Measurements from ENCODE around the gene PRX. TPM values are rescaled to one million over a fixed set of nuclear protein-coding genes. Genes with fewer than 3 reads are reported as not detected.

PRX gene
- polyA plus RNA-seq, 3 donors = 0.13 to 0.76 TPM; not detected in 1

- H3K27me3 Mint-ChIP-seq (ENCODE audit: low read depth in 3 of 3) = peaks cover 0 to 21% (median 17%) of the 10 kb centered on the region in 3 donors
- 96% methylated on average over 20 of the region's 20 CpGs for WGBS (ENCODE audit: insufficient coverage)
- Histone ChIP-seq H3K79me2 (ENCODE audit: insufficient read depth, low read length) (no peaks in the 10 kb centered on the region), H3K9me3 (replicated peaks in 1 of 2; ENCODE audit: control insufficient read depth in 1 of 2, insufficient read depth in 1 of 2, low read length in 2 of 2) (no peaks in the 10 kb centered on the region), H3K4me2 (replicated peaks; ENCODE audit: extremely low read depth, low read length, poor library complexity, severe bottlenecking) (no peak overlapping the region), H3K4me3 (replicated peaks in 1 of 3; ENCODE audit: low read depth in 2 of 3, low read length in 3 of 3) (no peak overlapping the region), H3K27ac (ENCODE audit: low read depth in 1 of 2, low read length in 2 of 2) (no peak overlapping the region), H2AFZ (ENCODE audit: insufficient read depth, low read depth, low read length, poor library complexity, severe bottlenecking) (no peak overlapping the region), H3K9ac (ENCODE audit: insufficient read depth, low read length, poor library complexity, severe bottlenecking) (no peak overlapping the region), H3K4me1 (ENCODE audit: control insufficient read depth in 1 of 2, insufficient read depth in 2 of 2, low read length in 2 of 2) (peaks cover 8 to 12% of the 10 kb centered on the region in 2 donors), H3K36me3 (replicated peaks in 1 of 2; ENCODE audit: control insufficient read depth in 1 of 2, insufficient read depth in 2 of 2, low read length in 2 of 2) (no peaks in the 10 kb centered on the region), H3K27me3 (ENCODE audit: control insufficient read depth in 2 of 2, insufficient read depth in 2 of 2, low read length in 2 of 2) (no peaks in the 10 kb centered on the region), H4K20me1 (ENCODE audit: insufficient read depth, low read length) (no peaks in the 10 kb centered on the region)
- no peak overlapping the region for H3K27ac Mint-ChIP-seq
- H3K36me3 Mint-ChIP-seq = peaks cover 0 to 3% of the 10 kb centered on the region in 2 donors
- peaks cover 0 to 3% (median 0%) of the 10 kb centered on the region in 7 donors for H3K9me3 Mint-ChIP-seq
- TF ChIP-seq CTCF (IDR thresholded peaks at IDR 0.05) = no peak
- no peak for DNase-seq
- H3K4me1 Mint-ChIP-seq = peaks cover 16% of the 10 kb centered on the region
- no peak overlapping the region for H3K4me3 Mint-ChIP-seq
- intact Hi-C loops (cut with micrococcal nuclease) = loop anchor here in 1 of 2 donors (10.0 kb wide), 1 partner anchor 92 kb away; no protein-coding TSS in a partner anchor
These were observed 16.2 kb downstream of the PRX start for GRCh38 chr19:40396886-40397567.

GRCh38 chr19:40395956-40396355 is 17.2 kb downstream of the PRX start:
- Mint-ChIP-seq H3K4me1 (peaks cover 21% of the 10 kb centered on the region), H3K4me3 (no peak overlapping the region), H3K27ac (peak overlapping the region in 1 of 7 donors; percentile 41), H3K27me3 (ENCODE audit: low read depth in 3 of 3) (peaks cover 0 to 21% (median 17%) of the 10 kb centered on the region in 3 donors), H3K9me3 (peaks cover 0 to 3% (median 0%) of the 10 kb centered on the region in 7 donors), H3K36me3 (peaks cover 0 to 3% of the 10 kb centered on the region in 2 donors)
- Histone ChIP-seq H4K20me1 (ENCODE audit: insufficient read depth, low read length) (no peaks in the 10 kb centered on the region), H2AFZ (ENCODE audit: insufficient read depth, low read depth, low read length, poor library complexity, severe bottlenecking) (no peak overlapping the region), H3K9ac (ENCODE audit: insufficient read depth, low read length, poor library complexity, severe bottlenecking) (no peak overlapping the region), H3K79me2 (ENCODE audit: insufficient read depth, low read length) (no peaks in the 10 kb centered on the region), H3K4me3 (replicated peaks in 1 of 3; ENCODE audit: low read depth in 2 of 3, low read length in 3 of 3) (no peak overlapping the region), H3K4me2 (replicated peaks; ENCODE audit: extremely low read depth, low read length, poor library complexity, severe bottlenecking) (no peak overlapping the region), H3K9me3 (replicated peaks in 1 of 2; ENCODE audit: control insufficient read depth in 1 of 2, insufficient read depth in 1 of 2, low read length in 2 of 2) (no peaks in the 10 kb centered on the region), H3K27me3 (ENCODE audit: control insufficient read depth in 2 of 2, insufficient read depth in 2 of 2, low read length in 2 of 2) (no peaks in the 10 kb centered on the region), H3K4me1 (ENCODE audit: control insufficient read depth in 1 of 2, insufficient read depth in 2 of 2, low read length in 2 of 2) (peaks cover 11 to 12% of the 10 kb centered on the region in 2 donors), H3K27ac (ENCODE audit: low read depth in 1 of 2, low read length in 2 of 2) (no peak overlapping the region), H3K36me3 (replicated peaks in 1 of 2; ENCODE audit: control insufficient read depth in 1 of 2, insufficient read depth in 2 of 2, low read length in 2 of 2) (no peaks in the 10 kb centered on the region)
- intact Hi-C loops (cut with micrococcal nuclease) = loop anchor here in 1 of 2 donors (10.0 kb wide), 1 partner anchor 91 kb away; no protein-coding TSS in a partner anchor
- no peak for DNase-seq
- TF ChIP-seq CTCF (IDR thresholded peaks at IDR 0.05) = no peak
- 98% methylated on average over 14 of the region's 14 CpGs for WGBS (ENCODE audit: insufficient coverage)
